ENCODE results near the gene EPHA2.
"Not testable (repeated sequence)": the region's sequence is repeated elsewhere in the genome, so short reads cannot be mapped to it uniquely, and the experiment has no call there.

Gene EPHA2

DNA sequence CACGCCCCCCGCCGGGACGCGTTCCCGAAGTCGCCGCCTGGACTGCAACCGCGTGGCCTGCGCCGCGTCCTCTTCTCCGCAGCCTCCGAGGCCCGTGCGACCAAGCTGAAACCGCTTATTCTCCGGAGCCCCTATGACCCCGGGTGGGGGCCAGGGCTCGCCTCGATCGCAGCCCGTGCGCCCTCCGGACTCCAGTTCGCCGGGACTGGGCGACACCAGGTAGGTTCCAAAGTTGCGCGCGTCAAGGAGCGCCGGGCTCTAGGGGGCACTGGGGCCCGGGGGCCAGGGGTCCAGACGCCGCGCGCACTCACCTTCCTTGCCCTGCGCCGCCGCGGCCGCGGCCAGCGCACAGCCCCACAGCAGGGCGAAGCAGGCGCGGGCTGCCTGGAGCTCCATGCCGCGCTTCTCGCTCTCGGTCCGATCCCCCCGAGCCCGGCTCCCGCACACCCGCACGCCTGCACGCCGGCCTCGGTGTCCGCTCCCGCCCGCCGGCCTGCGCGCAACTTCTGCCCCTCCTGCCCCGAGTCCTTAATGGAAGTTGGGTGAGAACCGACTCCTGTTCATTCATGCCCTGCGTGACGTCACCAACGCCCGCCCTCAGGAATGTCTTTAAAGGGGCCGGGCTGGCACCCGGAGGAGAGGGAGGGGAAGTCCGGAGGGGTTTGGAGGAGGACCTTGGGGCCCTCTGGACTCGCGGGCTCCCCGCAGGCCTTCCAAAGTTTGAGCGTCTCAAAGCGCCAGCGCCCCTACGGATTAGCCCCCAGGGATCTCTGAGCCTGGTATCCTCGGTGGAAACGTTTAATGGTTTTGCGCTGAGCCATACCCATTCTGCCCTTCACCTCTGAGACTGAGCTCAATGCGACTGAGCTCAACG lies at the start of gene EPHA2:
Gene EPHA2 (minus strand): TSS at position 533 of the 874 bp plus-strand sequence. CDS start 137 bp downstream, at position 396.
- DNase-seq (ENCODE audit: low spot score), result no peak

DNA sequence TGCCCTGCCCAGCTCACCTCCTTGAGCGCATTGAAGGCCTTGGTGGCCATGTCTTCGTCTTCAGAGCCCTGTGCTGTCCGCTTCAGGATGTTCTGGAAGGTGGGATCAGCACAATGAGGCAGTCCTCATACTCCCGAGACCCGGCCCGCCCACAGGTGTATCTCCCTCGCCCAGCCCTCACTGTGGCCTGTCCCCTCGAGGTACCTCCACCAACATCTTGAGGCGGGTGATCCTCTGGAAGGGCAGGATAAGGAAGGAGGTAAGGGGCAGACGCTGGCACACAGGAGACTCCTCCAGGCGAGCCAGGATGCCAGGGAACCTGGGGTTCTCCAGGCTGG lies 49.4 kb upstream of the EPHA2 start:
- no peak for DNase-seq (ENCODE audit: low spot score)

DNA sequence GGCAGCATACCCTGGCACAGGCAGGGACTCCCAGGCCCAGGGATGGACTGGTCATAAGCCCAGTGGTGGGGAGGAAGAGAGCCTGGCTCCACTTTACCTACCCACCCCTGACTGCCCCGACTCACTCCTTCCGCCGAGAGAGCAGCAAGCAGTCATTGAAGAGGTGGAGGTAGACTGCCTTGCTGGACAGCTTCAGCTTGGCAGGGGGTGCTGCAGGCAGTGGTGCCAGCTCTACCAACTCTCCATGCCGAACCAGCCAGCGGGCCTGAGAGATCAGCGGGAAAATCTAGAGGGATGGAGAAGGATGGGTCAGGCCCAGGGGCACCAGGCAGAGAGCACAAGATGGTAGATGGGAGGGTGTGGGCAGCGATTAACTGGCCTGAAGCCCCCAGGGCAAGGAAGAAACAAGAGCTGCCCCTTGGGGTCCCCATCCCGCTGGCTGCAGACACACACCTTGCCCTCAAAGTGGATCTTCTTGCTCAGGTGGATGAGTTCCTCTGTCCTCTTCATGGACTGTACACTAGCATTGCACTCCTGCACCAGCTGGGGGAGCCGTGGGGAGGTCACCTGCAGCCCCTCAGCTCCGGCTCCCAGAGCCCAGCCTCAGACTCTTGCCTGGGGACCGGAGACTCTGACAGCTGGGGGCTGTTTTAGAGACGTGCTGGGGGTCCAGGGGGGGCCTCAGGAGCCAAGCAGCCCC lies 48.9 kb upstream of the EPHA2 start:
- peak; percentile 12 for DNase-seq (ENCODE audit: low spot score)

DNA sequence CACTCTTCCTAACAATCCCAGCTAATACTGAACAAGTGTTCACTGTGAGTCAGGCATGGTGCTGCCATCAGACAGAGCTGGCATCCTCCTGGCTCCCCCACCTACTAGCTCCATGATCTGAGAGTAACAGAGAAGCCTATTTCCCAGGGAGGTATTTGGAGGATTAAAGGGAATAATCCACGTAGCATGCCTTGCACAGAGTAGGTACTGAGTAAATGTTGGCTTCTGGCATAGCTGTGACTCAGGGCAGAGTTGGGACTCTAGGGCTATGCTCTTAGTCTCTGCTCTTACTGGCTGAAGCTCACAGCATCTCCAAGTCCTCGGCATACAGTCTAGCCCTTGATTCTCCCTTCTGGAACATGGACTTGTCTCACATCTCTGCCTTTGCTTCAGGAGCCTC lies 48.3 kb upstream of the EPHA2 start:
- DNase-seq (ENCODE audit: low spot score), result no peak

DNA sequence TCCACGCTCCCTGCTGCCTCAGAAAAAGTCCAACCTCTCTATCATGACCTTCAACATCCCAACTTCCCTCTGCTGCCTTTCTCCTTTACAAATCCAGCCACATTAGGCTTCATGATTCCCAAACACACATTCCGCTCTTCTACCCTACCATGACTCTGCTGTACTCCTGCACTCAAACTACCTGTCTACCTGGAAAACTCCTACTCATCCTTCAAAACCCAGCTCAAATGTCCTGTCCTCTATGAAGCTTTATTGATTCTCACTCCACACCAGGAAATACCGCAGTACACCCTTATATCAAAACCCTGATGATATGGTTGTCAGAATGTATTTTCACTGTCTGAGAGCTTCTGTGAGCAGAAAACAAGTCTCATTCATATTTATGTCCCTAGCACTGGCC lies 47.7 kb upstream of the EPHA2 start:
- DNase-seq (ENCODE audit: low spot score), result no peak

DNA sequence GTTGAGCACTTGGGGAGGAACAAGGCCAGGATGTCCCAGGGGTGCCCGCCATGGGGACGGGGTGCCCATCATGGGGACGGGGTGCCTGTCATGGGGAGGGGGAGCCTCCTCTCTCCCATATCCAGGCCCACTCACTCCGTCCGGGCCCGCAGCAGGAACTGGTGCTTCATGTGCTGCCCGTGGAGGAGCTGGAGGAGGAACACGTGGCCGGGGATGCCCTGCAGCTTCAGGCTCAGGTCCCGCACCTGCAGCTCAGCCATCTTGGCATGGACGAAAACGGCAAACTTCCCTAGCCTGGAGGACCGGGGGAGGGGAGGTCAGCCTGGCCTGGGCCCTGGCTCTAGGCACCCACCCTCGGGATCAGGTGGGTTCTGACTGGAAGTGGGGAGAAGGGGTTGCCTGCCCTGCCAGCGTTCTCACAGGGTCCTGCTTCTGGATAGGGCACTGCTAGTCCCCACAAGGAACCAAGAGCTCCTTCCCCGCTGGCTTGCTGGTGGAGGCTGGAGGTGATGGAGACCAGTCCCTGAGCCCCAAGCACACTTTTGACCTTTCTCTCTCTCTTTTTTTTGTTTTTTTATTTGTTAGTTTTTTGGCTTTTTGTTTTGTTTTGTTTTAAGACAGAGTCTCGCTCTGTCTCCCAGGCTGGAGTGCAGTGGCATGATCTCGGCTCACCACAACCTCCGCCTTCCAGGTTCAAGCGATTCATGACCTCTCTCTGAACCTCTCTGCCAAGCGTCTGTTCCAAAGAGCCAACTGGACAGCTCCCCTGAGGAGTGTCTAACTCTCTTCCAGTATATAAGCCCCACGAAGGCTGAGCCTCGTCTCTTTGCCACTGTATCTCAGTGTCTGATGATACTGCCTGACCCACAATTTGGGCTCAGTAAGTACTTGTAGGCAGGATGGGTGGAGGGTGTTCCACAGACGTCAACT lies 46.7 kb upstream of the EPHA2 start:
- no peak for DNase-seq (ENCODE audit: low spot score)

DNA sequence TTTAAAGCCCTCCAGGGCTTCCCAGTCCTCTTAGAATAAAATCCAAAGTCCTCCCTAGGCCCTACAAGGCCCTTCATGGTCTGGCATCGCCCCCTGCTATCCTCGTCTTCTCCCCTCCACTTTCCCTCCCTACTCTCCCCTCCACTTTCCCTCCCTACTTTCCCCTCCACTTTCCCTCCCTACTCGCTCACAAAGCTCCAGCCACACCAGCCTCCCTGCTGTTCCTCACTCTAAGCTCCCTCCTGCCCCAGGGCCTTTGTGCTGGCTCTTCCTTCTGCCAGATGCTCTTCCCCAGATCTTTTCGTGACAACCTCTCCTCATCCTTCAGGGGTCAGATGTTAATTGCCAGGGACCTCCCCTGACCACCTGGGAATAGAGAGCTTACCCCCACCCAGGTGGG lies 43.8 kb upstream of the EPHA2 start:
- no peak for DNase-seq (ENCODE audit: low spot score)

DNA sequence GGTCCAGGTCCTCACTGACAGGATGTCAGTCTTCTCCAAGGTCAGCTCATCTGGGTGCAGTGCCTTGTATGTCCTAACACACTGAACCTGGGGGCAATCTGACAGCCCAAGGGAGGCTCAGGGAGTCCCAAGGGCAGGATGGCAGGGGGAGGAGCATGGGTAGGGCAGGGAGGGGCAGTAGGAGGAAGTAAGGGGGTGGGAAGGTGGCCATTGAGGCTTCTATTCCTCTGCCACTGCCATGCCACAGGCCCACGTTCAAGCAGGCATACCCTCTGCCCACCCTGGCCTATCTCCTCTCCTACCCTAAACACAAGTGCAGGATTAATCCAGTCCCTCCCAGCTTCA lies 43.3 kb upstream of the EPHA2 start:
- no peak for DNase-seq (ENCODE audit: low spot score)

DNA sequence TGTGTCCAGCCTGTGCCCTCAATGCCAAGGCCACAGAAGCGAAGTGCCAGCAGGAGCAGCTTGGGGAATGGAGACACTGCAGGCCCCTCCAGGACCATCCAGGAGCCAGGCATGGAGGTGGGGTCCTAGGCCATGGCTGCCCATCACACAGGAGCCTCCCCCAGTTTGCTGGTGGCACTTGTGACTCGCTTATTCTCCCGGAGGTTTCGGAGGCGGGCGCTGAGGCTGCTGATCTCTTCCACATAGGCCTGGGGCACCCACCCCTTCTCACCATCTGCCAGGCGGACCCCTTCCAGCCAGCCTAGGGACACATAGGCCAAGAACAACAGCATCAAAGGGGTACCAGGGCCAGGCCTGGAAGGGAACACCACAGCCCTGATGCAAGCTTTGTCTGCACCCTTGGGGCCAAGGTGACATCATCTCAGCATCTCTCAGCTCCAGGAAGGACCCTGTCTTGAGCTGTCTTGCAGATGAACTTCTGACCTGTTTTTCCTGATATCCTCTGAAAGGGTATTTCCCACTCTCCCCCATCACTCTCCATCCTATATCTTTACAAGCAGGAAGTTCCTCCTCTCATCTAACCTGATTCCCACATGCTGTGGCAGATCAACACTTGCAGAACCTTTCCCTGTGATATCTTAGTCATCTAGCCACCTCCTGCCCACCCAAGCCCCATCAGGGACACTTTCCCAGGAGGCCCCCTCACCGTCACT lies 42.7 kb upstream of the EPHA2 start:
- no peak for DNase-seq (ENCODE audit: low spot score)

DNA sequence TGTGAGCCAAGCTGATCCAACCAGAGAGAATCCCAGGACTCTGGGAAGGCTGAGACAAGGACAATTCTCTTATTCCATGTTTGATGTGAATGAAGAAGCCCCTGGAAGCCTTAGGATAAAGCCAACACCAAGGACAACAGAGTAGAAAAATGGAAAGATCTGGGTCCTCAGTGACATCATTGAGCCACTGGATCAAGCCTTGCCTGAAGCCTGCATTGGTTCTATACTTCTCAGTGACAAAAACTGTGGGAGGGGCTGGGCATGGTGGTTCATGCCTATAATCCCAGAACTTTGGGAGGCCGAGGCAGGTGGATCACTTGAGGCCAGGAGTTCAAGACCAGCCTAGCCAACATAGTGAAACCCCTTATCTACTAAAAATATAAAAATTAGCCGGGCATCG lies 41.0 kb upstream of the EPHA2 start:
- DNase-seq (ENCODE audit: low spot score), result no peak

DNA sequence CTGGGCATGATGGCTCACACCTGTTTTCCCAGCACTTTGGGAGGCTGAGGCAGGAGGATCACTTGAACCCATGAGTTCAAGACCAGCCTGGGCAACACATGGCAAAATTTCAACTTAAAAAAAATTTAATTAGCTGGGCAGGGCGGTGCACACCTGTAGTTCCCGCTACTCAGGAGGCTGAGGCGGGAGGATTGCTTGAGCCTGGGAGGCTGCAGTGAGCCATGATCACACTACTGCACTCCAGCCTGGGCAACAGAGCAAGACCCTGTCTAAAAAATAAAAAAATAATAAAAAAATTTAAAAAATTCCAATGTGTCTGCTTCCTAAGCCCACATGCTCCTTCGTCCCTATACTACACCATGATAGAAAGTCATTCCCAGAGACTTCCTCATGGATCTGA lies 40.3 kb upstream of the EPHA2 start:
- DNase-seq (ENCODE audit: low spot score), result not testable (repeated sequence)

DNA sequence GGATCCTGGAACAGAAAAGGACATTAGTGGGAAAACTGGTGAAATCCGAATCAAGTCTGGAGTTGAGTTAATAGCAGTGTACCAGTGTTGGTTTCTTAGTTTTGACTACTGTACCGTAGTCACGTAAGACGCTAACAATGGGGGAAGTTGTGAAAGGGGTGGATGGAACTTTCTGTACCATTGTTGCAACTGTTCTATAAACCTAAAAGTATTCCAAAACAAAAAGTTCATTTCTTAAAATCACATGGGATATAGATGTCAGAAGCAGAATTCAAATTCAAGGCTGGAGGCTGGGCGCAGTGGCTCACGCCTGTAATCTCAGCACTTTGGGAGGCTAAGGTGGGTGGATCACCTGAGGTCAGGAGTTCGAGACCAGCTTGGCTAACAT lies 39.6 kb upstream of the EPHA2 start:
- no peak for DNase-seq (ENCODE audit: low spot score)

DNA sequence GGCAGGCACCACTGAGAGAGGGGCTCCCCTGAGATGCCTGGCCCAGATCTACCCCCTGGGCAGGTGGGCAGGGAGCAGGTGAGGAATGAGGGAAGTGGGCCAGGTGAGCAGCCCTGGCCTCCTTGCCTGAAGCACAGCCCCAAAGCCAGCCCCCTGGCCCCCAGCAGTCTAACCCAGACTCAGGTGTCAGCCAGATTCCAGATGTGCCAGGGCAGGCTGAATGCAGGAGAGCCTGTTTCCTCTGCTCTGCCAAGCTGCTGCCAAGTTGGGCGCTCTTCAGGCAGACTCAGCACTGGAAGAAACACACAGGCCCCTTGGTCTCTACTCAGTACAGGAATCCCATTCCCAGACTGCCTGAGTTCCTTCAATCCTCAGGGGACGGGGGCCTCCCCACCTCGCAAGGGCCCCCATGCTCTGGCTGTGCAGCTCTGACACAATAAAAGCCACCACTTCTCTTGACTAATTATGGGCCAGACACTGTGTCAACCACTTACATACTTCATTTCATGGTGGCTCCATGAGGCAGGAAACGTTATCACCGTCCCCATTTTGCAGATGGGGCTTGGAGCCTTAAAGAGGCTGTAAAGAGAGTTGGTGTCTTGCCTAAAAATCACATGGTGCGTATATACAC lies 36.2 kb upstream of the EPHA2 start:
- no peak for DNase-seq (ENCODE audit: low spot score)

DNA sequence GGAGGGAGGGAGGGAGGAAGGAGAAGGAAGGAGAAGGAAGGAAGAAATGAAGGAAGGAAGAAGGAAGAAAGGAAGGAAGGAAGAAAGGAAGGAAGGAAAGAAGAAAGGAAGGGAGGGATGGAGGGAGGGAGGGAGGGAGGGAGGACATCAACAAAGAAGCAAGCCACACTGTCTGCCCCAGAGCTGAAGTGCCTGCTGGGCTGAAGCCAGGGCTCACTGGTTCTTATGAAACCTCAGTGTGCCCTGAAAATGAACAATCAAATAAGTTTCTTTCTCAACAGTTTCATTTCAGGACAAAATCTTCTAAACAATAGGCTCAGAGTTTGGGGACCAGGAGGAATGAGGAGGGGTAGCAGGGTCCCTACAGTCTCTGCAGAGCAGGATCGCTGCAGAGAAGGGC lies 35.4 kb upstream of the EPHA2 start:
- no peak for DNase-seq (ENCODE audit: low spot score)

DNA sequence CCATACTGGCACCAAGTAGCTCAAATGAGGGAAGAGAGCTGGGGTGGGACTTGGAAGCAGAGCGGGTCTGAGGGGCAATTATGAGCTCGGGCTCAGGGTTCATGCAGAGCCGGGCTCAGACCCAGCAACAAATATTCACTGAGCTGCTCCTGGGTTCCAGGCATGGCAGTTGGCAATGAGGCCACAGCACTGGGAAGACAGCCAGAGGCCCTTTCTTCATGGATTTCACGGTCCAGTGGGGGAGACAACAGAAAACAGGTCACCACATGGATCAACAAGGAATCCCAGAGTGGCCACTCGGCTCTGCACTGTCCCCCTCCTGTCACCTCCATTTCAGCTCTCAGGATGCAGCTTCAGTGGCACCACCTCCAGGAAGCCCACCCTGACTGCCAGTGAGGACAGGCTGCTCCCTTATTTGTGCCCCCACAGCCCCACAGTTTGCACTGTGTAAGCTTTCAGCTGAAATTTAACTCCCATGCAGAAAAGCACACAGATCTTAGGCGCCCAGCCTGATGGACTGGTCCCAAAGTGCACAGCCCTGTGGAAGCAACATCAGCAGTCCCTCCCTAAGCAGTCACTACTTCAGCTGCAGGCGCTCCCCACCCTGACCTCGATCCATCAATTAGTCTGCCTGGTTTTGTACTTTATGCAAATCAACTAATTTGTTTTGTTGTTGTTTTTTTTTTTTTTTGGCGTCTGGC lies 34.2 kb upstream of the EPHA2 start:
- DNase-seq (ENCODE audit: low spot score), result no peak

DNA sequence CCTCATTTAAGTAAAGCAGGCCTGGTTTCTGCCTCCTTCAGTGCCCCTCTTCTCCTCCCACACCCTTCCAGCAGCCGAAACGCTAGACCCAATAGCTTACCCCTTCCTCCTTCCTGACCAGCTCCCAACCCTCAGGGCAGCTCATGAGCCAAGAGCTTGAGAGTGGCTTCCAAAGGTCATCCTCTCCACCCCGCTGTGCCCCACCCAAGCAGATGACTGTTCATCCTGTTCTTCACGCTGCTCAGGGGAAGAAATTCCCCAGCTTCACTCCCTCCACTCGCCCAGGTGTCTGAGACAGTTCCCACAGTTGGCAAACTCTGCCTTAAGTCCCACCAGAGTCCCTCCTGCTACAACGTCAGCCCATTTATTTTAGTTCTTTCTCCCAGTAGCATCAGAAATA lies 33.1 kb upstream of the EPHA2 start:
- DNase-seq (ENCODE audit: low spot score), result no peak

DNA sequence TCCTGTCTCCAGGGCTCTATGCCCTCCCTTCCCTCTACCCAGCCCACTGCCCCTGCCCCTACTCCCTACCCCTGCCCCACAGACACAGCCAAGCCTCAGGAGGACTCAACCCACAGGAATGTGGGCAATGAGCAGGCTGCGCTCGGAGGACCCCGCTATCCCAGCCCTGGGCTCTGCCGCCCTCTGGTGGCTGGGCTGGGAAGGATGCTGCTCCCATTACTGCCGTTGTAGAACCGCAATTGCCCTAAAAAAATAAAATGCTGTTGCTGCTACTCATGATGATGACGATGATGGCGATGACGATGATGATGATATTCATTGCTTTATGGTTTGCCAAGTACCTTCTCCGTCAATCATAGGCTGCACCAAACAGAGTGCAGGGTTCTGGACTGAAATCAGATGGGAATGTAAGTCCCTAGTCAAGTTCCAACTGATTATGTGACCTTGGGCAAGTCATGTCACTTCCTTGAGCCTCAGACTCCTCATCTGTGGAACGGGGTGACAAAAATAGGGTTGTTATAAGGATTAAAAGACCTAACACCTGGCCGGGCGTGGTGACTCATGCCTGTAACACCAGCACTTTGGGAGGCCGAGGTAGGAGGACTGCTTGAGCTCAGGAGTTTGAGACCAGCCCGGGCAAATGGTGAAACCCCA lies 32.0 kb upstream of the EPHA2 start:
- peak; percentile 78 for DNase-seq (ENCODE audit: low spot score)

DNA sequence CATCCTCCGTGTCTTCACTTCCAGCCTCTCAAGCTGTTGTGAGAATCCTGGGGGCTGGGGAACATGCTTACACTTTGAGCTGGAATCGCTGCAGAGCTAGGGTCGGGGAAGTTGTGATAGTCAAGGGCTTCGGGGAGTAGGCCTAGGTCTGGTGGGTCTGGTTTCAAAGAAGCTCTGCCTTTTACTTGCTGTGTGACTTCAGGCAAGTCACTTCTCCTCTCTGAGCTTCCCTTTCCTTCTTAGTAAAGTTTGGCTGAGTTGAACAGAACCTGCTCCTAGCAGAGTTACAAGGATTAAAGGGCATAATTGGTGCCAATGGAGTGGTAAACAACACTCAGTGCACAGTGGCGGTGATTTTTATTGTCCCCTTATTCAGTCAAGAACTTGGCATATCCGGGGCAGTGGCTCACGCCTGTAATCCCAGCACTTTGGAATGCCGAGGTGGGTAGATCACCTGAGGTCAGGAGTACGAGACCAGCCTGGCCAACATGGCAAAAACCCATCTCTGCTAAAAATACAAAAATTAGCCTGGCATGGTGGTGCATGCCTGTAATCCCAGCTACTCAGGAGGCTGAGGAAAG lies 30.9 kb upstream of the EPHA2 start:
- no peak for DNase-seq (ENCODE audit: low spot score)

DNA sequence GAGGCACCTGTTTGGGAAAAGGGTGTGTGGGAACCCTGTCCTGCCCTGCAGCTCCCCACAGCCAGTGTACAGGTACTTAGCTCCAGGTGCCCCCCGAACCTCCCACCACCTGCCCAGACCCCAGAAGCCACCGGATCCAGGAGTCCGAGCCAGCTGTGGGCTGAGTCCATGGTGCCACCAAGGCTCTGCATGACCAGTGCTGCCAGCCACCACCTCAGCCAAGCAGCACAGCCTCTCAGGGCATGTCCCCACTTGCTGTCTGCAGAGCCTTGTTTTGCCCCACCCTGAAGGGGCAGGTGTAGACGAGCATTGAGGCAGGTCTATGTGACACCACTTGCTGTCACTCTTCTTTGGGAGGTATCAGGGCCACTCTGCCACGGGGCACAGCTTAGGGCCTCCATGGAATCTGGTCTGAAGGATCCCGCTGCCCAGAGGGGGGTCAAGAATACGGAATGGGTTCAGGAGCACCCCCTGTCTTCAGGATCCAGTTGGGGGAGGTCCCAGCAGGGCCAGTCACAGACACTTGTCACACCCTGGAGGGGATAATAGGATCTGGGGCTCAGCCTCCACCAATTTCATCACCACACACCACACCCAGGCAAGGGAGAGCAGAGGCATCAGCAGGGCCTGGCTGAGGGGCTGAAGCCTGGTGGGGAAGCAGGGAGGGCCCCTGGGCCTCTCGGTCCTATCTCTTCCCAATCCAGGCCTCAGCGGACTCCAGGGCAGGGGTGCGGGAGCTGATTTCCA lies 28.9 kb upstream of the EPHA2 start:
- no peak for DNase-seq (ENCODE audit: low spot score)
